IPS-11a (cell line): ENCODE measurements around the gene POLR3A.

Experiments used
- H3K4me3 ChIP-seq: one replicate; pipeline ENCODE4 v1.5.1; 2013; ENCODE audit warnings: low read depth, low read length, control low read depth

Gene POLR3A

GRCh38 chr10:78047314-78047891 is 18.1 kb upstream of the POLR3A start:
- no peak overlapping the region for H3K4me3 ChIP-seq

- no peak overlapping the region for H3K4me3 ChIP-seq
Measured at GRCh38 chr10:78046711-78047269, 17.5 kb upstream of the POLR3A start.

- H3K4me3 ChIP-seq, result no peak overlapping the region
Measured at GRCh38 chr10:78045856-78046255, 16.5 kb upstream of the POLR3A start.

GRCh38 chr10:78045237-78045636 is 15.9 kb upstream of the POLR3A start:
- no peak overlapping the region for H3K4me3 ChIP-seq

GRCh38 chr10:78044699-78045098 is 15.4 kb upstream of the POLR3A start:
- H3K4me3 ChIP-seq, result no peak overlapping the region

GRCh38 chr10:78044179-78044578 is 14.9 kb upstream of the POLR3A start:
- no peak overlapping the region for H3K4me3 ChIP-seq

- no peak overlapping the region for H3K4me3 ChIP-seq
Measured at GRCh38 chr10:78042752-78043104, 13.4 kb upstream of the POLR3A start.

GRCh38 chr10:78042058-78042751 is 12.9 kb upstream of the POLR3A start:
- H3K4me3 ChIP-seq, result no peak overlapping the region

GRCh38 chr10:78041170-78042057 is 12.1 kb upstream of the POLR3A start:
- H3K4me3 ChIP-seq, result no peak overlapping the region

- H3K4me3 ChIP-seq, result no peak overlapping the region
Measured at GRCh38 chr10:78039743-78040142, 10.4 kb upstream of the POLR3A start.

- no peak overlapping the region for H3K4me3 ChIP-seq
Measured at GRCh38 chr10:78038791-78039547, 9.7 kb upstream of the POLR3A start.

- no peak overlapping the region for H3K4me3 ChIP-seq
Measured at GRCh38 chr10:78038105-78038504, 8.8 kb upstream of the POLR3A start.

GRCh38 chr10:78035933-78036583 is 6.7 kb upstream of the POLR3A start:
- peak overlapping the region; percentile 10 for H3K4me3 ChIP-seq

GRCh38 chr10:78035437-78035836 is 6.1 kb upstream of the POLR3A start:
- peak overlapping the region; percentile 99 for H3K4me3 ChIP-seq

GRCh38 chr10:78035025-78035424 is 5.7 kb upstream of the POLR3A start:
- H3K4me3 ChIP-seq, result peak overlapping the region; percentile 99

- peak within 1 kb of the TSS; percentile 99 for H3K4me3 ChIP-seq
Measured at GRCh38 chr10:78033637-78034470, 4.5 kb upstream of the POLR3A start, which contains the start of gene RPS24. Gene RPS24 (plus strand): TSS chr10:78033863. CDS start chr10:78033902, 39 bp downstream.

GRCh38 chr10:78033387-78033636 is 4.0 kb upstream of the POLR3A start:
- H3K4me3 ChIP-seq, result peak overlapping the region; percentile 17

- H3K4me3 ChIP-seq, result peak overlapping the region; percentile 97
Measured at GRCh38 chr10:78028438-78029268, 662 bp downstream of the POLR3A start.
